Measurements from ENCODE around the gene LGI4. TPM values are rescaled to one million over a fixed set of nuclear protein-coding genes. Genes with fewer than 3 reads are reported as not detected.

Gene LGI4
- total RNA-seq, 1 experiment from 2014 or later = 0.32 TPM

DNA sequence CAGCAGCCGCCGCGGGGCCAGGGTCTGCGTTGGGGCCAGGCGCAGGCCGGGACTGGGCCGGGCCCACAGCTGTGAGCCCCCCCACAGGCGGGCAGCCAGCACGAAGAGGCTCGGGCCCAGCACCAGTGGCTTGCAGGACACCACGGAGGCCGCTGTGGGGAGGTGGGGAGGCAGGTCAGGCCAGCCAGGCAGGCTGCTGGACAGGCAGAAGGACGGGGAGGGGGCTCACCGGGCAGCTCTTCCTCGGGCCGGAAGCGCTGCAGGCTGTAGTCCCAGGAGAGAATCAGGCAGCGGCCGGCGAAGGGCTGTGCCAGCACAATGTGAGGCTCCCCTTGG lies 8.3 kb downstream of the LGI4 start:
- H2AFZ ChIP-seq (ENCODE audit: low read depth, low read length, poor library complexity, severe bottlenecking) = no peak overlapping the region
- no peaks in the 10 kb centered on the region for H3K9me2 ChIP-seq (ENCODE audit: insufficient read depth)
- intact Hi-C loops (cut with micrococcal nuclease) = no loop called here
- H3K4me1 ChIP-seq (ENCODE audit: control insufficient read depth in 1 of 2, insufficient read depth in 2 of 2, low read length in 2 of 2) = peaks cover 18 to 33% of the 10 kb centered on the region in 2 experiments
- CTCF ChIA-PET = interaction anchor here (1.3 kb wide), 1 partner anchor 9 kb away, joined by 3 read pairs; the partner anchor contains the start of gene LGI4
- H3K4me2 ChIP-seq (ENCODE audit: low read length) = no peak overlapping the region
- H3K27me3 ChIP-seq (ENCODE audit: insufficient read depth, low read length) = no peaks in the 10 kb centered on the region
- H3K27ac ChIP-seq (ENCODE audit: low read depth, low read length) = no peak overlapping the region
- H3K36me3 ChIP-seq (ENCODE audit: control insufficient read depth in 1 of 2, insufficient read depth in 2 of 2, low read length in 2 of 2) = no peaks in the 10 kb centered on the region
- TF ChIP-seq SRF (IDR thresholded peaks at IDR 0.05; ENCODE audit: low read depth) (no peak), EGR1 (IDR thresholded peaks at IDR 0.05; ENCODE audit: low read depth) (no peak), POLR2A (IDR thresholded peaks at IDR 0.05; ENCODE audit: borderline replicate concordance, extremely low read depth, insufficient read depth, insufficient read length) (no peak), EZH2 (IDR thresholded peaks at IDR 0.05) (no peak), CBX3 (IDR thresholded peaks at IDR 0.05; ENCODE audit: low read depth) (no peak), ZFX (IDR thresholded peaks at IDR 0.05) (no peak), EZH2phosphoT487 (IDR thresholded peaks at IDR 0.05; ENCODE audit: borderline replicate concordance) (no peak), TCF7L2 (IDR thresholded peaks at IDR 0.05; ENCODE audit: borderline replicate concordance, extremely low read depth, insufficient read depth, insufficient read length) (no peak), RAD21 (IDR thresholded peaks at IDR 0.05; ENCODE audit: low read depth) (no peak), ZNF274 (IDR thresholded peaks at IDR 0.05; ENCODE audit: low read depth, low read length) (no peak), JUND (IDR thresholded peaks at IDR 0.05) (no peak), FOSL1 (IDR thresholded peaks at IDR 0.05; ENCODE audit: low read depth) (no peak)
- TF ChIP-seq, protein P1, sequence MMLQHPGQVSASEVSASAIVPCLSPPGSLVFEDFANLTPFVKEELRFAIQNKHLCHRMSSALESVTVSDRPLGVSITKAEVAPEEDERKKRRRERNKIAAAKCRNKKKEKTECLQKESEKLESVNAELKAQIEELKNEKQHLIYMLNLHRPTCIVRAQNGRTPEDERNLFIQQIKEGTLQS (IDR thresholded peaks at IDR 0.05) = no peak
- TF ChIP-seq, protein P2, sequence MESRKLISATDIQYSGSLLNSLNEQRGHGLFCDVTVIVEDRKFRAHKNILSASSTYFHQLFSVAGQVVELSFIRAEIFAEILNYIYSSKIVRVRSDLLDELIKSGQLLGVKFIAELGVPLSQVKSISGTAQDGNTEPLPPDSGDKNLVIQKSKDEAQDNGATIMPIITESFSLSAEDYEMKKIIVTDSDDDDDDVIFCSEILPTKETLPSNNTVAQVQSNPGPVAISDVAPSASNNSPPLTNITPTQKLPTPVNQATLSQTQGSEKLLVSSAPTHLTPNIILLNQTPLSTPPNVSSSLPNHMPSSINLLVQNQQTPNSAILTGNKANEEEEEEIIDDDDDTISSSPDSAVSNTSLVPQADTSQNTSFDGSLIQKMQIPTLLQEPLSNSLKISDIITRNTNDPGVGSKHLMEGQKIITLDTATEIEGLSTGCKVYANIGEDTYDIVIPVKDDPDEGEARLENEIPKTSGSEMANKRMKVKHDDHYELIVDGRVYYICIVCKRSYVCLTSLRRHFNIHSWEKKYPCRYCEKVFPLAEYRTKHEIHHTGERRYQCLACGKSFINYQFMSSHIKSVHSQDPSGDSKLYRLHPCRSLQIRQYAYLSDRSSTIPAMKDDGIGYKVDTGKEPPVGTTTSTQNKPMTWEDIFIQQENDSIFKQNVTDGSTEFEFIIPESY (IDR thresholded peaks at IDR 0.05; ENCODE audit: extremely low read depth, insufficient replicate concordance, low read length) = no peak
- TF ChIP-seq, protein P3, sequence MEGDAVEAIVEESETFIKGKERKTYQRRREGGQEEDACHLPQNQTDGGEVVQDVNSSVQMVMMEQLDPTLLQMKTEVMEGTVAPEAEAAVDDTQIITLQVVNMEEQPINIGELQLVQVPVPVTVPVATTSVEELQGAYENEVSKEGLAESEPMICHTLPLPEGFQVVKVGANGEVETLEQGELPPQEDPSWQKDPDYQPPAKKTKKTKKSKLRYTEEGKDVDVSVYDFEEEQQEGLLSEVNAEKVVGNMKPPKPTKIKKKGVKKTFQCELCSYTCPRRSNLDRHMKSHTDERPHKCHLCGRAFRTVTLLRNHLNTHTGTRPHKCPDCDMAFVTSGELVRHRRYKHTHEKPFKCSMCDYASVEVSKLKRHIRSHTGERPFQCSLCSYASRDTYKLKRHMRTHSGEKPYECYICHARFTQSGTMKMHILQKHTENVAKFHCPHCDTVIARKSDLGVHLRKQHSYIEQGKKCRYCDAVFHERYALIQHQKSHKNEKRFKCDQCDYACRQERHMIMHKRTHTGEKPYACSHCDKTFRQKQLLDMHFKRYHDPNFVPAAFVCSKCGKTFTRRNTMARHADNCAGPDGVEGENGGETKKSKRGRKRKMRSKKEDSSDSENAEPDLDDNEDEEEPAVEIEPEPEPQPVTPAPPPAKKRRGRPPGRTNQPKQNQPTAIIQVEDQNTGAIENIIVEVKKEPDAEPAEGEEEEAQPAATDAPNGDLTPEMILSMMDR (IDR thresholded peaks at IDR 0.05 in 2 of 3, conservative IDR thresholded peaks at IDR 0.05 in 1 of 3; ENCODE audit: borderline replicate concordance in 1 of 3, insufficient read depth in 1 of 3, low read depth in 2 of 3, low read length in 2 of 3) = no peak
- no peak overlapping the region for H3K9ac ChIP-seq (ENCODE audit: low read length)
- RAD21 ChIA-PET (ENCODE audit: low non-redundant PET in 1 of 2, low total read pairs in 2 of 2, uncharacterized antibody in 2 of 2, unreplicated experiment in 2 of 2) = no interaction called here
- no peak for DNase-seq (ENCODE audit: low read depth, low spot score)
- ATAC-seq = no peak
- POLR2A ChIA-PET = no interaction called here
- no peaks in the 10 kb centered on the region for H3K9me3 ChIP-seq (ENCODE audit: control insufficient read depth in 1 of 2, insufficient read depth in 1 of 2, low read depth in 1 of 2, low read length in 2 of 2)
- no peaks in the 10 kb centered on the region for H4K20me1 ChIP-seq (ENCODE audit: insufficient read depth)
- H3K4me3 ChIP-seq (replicated peaks in 1 of 2; ENCODE audit: low read depth in 1 of 2, low read length in 2 of 2) = no peak overlapping the region
- no TSS peak for BruUV-seq (replicated peaks)
- no peaks in the 10 kb centered on the region for H3K79me2 ChIP-seq (ENCODE audit: insufficient read depth, low read length)
